PC-3 (cell line): ENCODE data around the gene RASAL2. TPM values are rescaled to one million over a fixed set of nuclear protein-coding genes. Genes with fewer than 3 reads are reported as not detected.

Source experiments
- ATAC-seq: fragments of 200-7000 bp; cut with Tn5 transposase; 2 replicates; pipeline ENCODE4 v1.9.1; 2020; ENCODE audit warnings: mild to moderate bottlenecking, moderate library complexity
- BruUV-seq: library from RNA; stranded (reverse); fragments of 400-500 nt; replicated peaks from 2 replicates; lab custom pipeline; 2021; lab: Mats Ljungman, UMichigan
- CTCF ChIA-PET: fragments of 300-600 bp; sonication (Branson Sonifier 250); formaldehyde crosslinking; loops from one replicate; lab custom pipeline; 2022; ENCODE audit warnings: antibody characterized with exemption; lab: Charles Lee
- POLR2A ChIA-PET: fragments of 300-600 bp; sonication (Branson Sonifier 250); formaldehyde crosslinking; loops from one replicate; lab custom pipeline; 2022; ENCODE audit warnings: antibody characterized with exemption; ENCODE audit not compliant: unreplicated experiment; lab: Charles Lee
- DNase-seq: peaks from one replicate; pipeline ENCODE4 v3.0.0-alpha.2; 2015
- H2AFZ ChIP-seq: fragments of 300-600 bp; sonication (generic); 2 replicates; pipeline ENCODE4 v1.6.0; 2016; ENCODE audit warnings: antibody characterized with exemption, low read length
- H3F3A ChIP-seq: fragments of 300-600 bp; sonication (generic); one replicate; pipeline ENCODE4 v1.6.0; 2017; ENCODE audit warnings: antibody characterized with exemption, low read length, control low read depth, mild to moderate bottlenecking; ENCODE audit not compliant: unreplicated experiment
- H3K27ac ChIP-seq: fragments of 300-600 bp; sonication (generic); 2 replicates; pipeline ENCODE4 v1.5.1; 2016; ENCODE audit warnings: mild to moderate bottlenecking, low read length
- H3K27me3 ChIP-seq: fragments of 300-600 bp; sonication (generic); 2 replicates; pipeline ENCODE4 v1.6.1; 2016; ENCODE audit warnings: low read length, mixed read lengths
- H3K36me3 ChIP-seq: fragments of 300-600 bp; sonication (generic); 2 replicates; pipeline ENCODE4 v1.6.1; 2016; ENCODE audit warnings: low read depth, mixed run types, low read length, mixed read lengths
- H3K4me1 ChIP-seq: fragments of 300-600 bp; sonication (generic); 2 replicates; pipeline ENCODE4 v1.5.1; 2016; ENCODE audit warnings: low read length; ENCODE audit not compliant: insufficient read depth
- H3K4me2 ChIP-seq: fragments of 300-600 bp; sonication (generic); 2 replicates; pipeline ENCODE4 v1.6.0; 2016; ENCODE audit warnings: low read length
- H3K4me3 ChIP-seq: fragments of 300-600 bp; sonication (generic); 2 replicates; pipeline ENCODE4 v1.5.1; 2016; ENCODE audit warnings: mild to moderate bottlenecking, low read length, mixed read lengths
- H3K79me2 ChIP-seq: fragments of 300-600 bp; sonication (generic); 2 replicates; pipeline ENCODE4 v1.6.1; 2017; ENCODE audit warnings: low read length, mixed read lengths
- H3K9ac ChIP-seq: fragments of 300-600 bp; sonication (generic); 2 replicates; pipeline ENCODE4 v1.6.0; 2016; ENCODE audit warnings: mild to moderate bottlenecking, low read length
- H3K9me2 ChIP-seq: fragments of 300-600 bp; sonication (generic); replicated peaks from 2 replicates; pipeline ENCODE4 v1.6.1; 2016; ENCODE audit warnings: mixed run types, low read length, mixed read lengths
- H3K9me3 ChIP-seq: fragments of 300-600 bp; sonication (generic); 2 replicates; pipeline ENCODE4 v1.6.1; 2016; ENCODE audit warnings: low read length, mixed read lengths
- H4K20me1 ChIP-seq: fragments of 300-600 bp; sonication (generic); 2 replicates; pipeline ENCODE4 v1.6.1; 2016; ENCODE audit warnings: low read length, mixed read lengths
- CTCF ChIP-seq: fragments of 300-600 bp; sonication (generic); conservative IDR thresholded peaks from 2 replicates; pipeline ENCODE4 v1.5.1; 2017; ENCODE audit warnings: antibody characterized with exemption, low read depth, mild to moderate bottlenecking, low read length
- EZH2 ChIP-seq: fragments of 300-600 bp; sonication (generic); IDR thresholded peaks from one replicate; pipeline ENCODE4 v1.6.1; 2017; ENCODE audit warnings: antibody characterized with exemption, mild to moderate bottlenecking, low read length; ENCODE audit not compliant: unreplicated experiment
- EZH2phosphoT487 ChIP-seq: fragments of 300-600 bp; sonication (generic); IDR thresholded peaks from 2 replicates; pipeline ENCODE4 v1.6.1; 2018; ENCODE audit warnings: mild to moderate bottlenecking, antibody characterized with exemption, low read length, borderline replicate concordance
- intact Hi-C: fragments of 100-400 bp; cut with micrococcal nuclease; formaldehyde crosslinking; loops from 2 replicates; pipeline ENCODE4 v1.9.0; 2023
- total RNA-seq: library from RNA; depleted of rRNA; stranded (reverse); fragments of >200 nt; gene quantifications from 2 replicates; pipeline ENCODE4 v1.2.3, GENCODE V29; 2014

RASAL2 gene
- total RNA-seq, 1 experiment from 2014 or later, result 7.9 TPM

DNA sequence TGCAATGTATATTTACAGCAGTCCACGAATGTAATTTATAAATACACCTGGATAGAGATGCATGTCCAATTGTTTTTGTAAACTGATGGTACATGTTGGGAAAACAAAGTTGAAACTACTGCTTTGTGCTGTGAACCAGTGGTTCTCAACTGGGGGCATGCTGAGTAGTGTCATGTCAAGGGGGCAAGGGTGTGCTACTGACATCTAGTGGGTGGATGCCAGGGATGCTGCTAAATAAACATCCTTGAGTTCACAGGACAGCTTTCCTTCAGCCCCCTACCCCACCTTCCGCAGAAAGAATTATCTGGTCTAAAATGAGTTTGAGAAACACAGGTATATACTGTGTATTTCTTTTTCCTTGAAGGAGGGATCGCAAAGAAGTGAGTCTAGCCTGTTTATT, 95.9 kb downstream of the RASAL2 start:
- no peaks in the 10 kb centered on the region for H3K9me3 ChIP-seq
- DNase-seq (peak; percentile 43), ATAC-seq (peak; percentile 46; the same call in 1 of the 2 replicates)
- H3K79me2 ChIP-seq, result peaks cover 21% of the 10 kb centered on the region
- H3K27ac ChIP-seq, result no peak overlapping the region
- no peaks in the 10 kb centered on the region for H3F3A ChIP-seq
- no peaks in the 10 kb centered on the region for H3K36me3 ChIP-seq
- POLR2A ChIA-PET, result no interaction called here
- H3K9me2 ChIP-seq, result no peaks in the 10 kb centered on the region
- no peak overlapping the region for H2AFZ ChIP-seq
- TF ChIP-seq EZH2phosphoT487 (no peak), CTCF (peak; percentile 66)
- H3K4me2 ChIP-seq, result no peak overlapping the region
- H3K4me3 ChIP-seq, result no peak overlapping the region
- no peak overlapping the region for H3K9ac ChIP-seq
- CTCF ChIA-PET, result no interaction called here
- peaks cover 8% of the 10 kb centered on the region; the same call in 1 of the 2 replicates for H3K4me1 ChIP-seq
- no peaks in the 10 kb centered on the region for H4K20me1 ChIP-seq
- no peaks in the 10 kb centered on the region for H3K27me3 ChIP-seq
- BruUV-seq, result no TSS peak
- intact Hi-C loops, result no loop called here

DNA sequence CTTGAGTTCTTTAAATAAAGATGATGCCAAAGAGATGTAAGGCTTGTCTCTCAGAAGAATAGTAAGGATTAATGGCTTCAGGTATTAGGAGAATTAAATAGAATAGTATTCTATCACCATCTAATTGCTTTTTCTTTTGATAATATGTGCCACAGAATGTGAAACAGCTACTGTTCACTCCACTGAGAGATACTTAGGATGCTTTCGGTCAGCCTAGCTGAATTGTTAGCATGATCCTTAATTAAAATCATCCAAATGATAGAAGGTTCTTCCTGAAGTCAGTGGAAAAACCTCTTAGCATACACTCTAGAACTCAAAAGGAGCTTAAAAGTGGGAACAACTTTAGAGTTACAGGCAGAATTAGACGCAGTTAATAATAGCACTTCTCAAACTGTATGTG, 97.0 kb downstream of the RASAL2 start:
- CTCF ChIA-PET, result no interaction called here
- no TSS peak for BruUV-seq
- Histone ChIP-seq H3K27me3 (no peaks in the 10 kb centered on the region), H3F3A (no peaks in the 10 kb centered on the region), H3K9ac (no peak overlapping the region), H3K9me3 (no peaks in the 10 kb centered on the region), H4K20me1 (no peaks in the 10 kb centered on the region), H3K9me2 (no peaks in the 10 kb centered on the region), H3K36me3 (no peaks in the 10 kb centered on the region), H2AFZ (no peak overlapping the region), H3K4me1 (peaks cover 8% of the 10 kb centered on the region; the same call in 1 of the 2 replicates), H3K4me3 (no peak overlapping the region), H3K27ac (no peak overlapping the region), H3K79me2 (peaks cover 21% of the 10 kb centered on the region), H3K4me2 (no peak overlapping the region)
- TF ChIP-seq EZH2phosphoT487, result no peak
- POLR2A ChIA-PET, result no interaction called here
- intact Hi-C loops, result no loop called here
- DNase-seq (no peak), ATAC-seq (no peak)

- no peaks in the 10 kb centered on the region for H3F3A ChIP-seq
- H3K27ac ChIP-seq, result peak overlapping the region; percentile 54
- ChIA-PET POLR2A (no interaction called here), CTCF (no interaction called here)
- H3K9ac ChIP-seq, result peak overlapping the region; percentile 12; the same call in 1 of the 2 replicates
- intact Hi-C loops, result no loop called here
- DNase-seq (peak; percentile 34), ATAC-seq (peak; percentile 70)
- no peaks in the 10 kb centered on the region for H3K27me3 ChIP-seq
- H2AFZ ChIP-seq, result no peak overlapping the region
- H3K4me2 ChIP-seq, result peak overlapping the region; percentile 25
- H3K36me3 ChIP-seq, result no peaks in the 10 kb centered on the region
- H3K79me2 ChIP-seq, result peaks cover 9% of the 10 kb centered on the region
- no peaks in the 10 kb centered on the region for H3K9me2 ChIP-seq
- no peaks in the 10 kb centered on the region for H3K9me3 ChIP-seq
- TF ChIP-seq EZH2phosphoT487 (no peak), CTCF (no peak), EZH2 (no peak)
- no peaks in the 10 kb centered on the region for H4K20me1 ChIP-seq
- H3K4me1 ChIP-seq, result peaks cover 8% of the 10 kb centered on the region; the same call in 1 of the 2 replicates
- H3K4me3 ChIP-seq, result no peak overlapping the region
- BruUV-seq, result no TSS peak
Measured at GRCh38 chr1:178192686-178193085, 98.8 kb downstream of the RASAL2 start.
